MM.1S (cell line): Measurements from ENCODE around the gene CYP46A1.

Experiments used
- DNase-seq: peaks from one replicate; pipeline ENCODE4 v3.0.0-alpha.2; 2015
- H2AFZ ChIP-seq: fragments of 300-600 bp; sonication (generic); 2 replicates; pipeline ENCODE4 v1.6.0; 2016; ENCODE audit warnings: antibody characterized with exemption, low read length
- H3F3A ChIP-seq: fragments of 300-600 bp; sonication (generic); 2 replicates; pipeline ENCODE4 v1.6.1; 2016; ENCODE audit warnings: mild to moderate bottlenecking, antibody characterized with exemption, low read length, moderate library complexity, mixed read lengths; ENCODE audit not compliant: insufficient read depth
- H3K27ac ChIP-seq: fragments of 300-600 bp; sonication (generic); 2 replicates; pipeline ENCODE4 v1.5.1; 2016; ENCODE audit warnings: mild to moderate bottlenecking, low read length
- H3K27me3 ChIP-seq: fragments of 300-600 bp; sonication (generic); replicated peaks from 2 replicates; pipeline ENCODE4 v1.6.0; 2016; ENCODE audit warnings: low read length; ENCODE audit not compliant: insufficient read depth
- H3K36me3 ChIP-seq: fragments of 300-600 bp; sonication (generic); replicated peaks from 2 replicates; pipeline ENCODE4 v1.6.1; 2016; ENCODE audit warnings: mild to moderate bottlenecking, low read length, mixed read lengths; ENCODE audit not compliant: insufficient read depth
- H3K4me1 ChIP-seq: fragments of 300-600 bp; sonication (generic); 2 replicates; pipeline ENCODE4 v1.6.1; 2016; ENCODE audit warnings: low read length, mixed read lengths
- H3K4me2 ChIP-seq: fragments of 300-600 bp; sonication (generic); 2 replicates; pipeline ENCODE4 v1.6.0; 2016; ENCODE audit warnings: low read depth, low read length
- H3K4me3 ChIP-seq: fragments of 300-600 bp; sonication (generic); 2 replicates; pipeline ENCODE4 v1.5.1; 2016; ENCODE audit warnings: low read length, mixed read lengths
- H3K79me2 ChIP-seq: fragments of 300-600 bp; sonication (generic); 2 replicates; pipeline ENCODE4 v1.6.1; 2016; ENCODE audit warnings: mixed run types, low read length, mixed read lengths
- H3K9ac ChIP-seq: fragments of 300-600 bp; sonication (generic); 2 replicates; pipeline ENCODE4 v1.6.1; 2016; ENCODE audit warnings: low read length, mixed read lengths
- H3K9me2 ChIP-seq: fragments of 300-600 bp; sonication (generic); replicated peaks from 2 replicates; pipeline ENCODE4 v1.6.1; 2016; ENCODE audit warnings: mild to moderate bottlenecking, low read length, mixed read lengths; ENCODE audit not compliant: insufficient read depth
- H3K9me3 ChIP-seq: fragments of 300-600 bp; sonication (generic); replicated peaks from 2 replicates; pipeline ENCODE4 v1.6.1; 2016; ENCODE audit warnings: mild to moderate bottlenecking, low read length, mixed read lengths; ENCODE audit not compliant: insufficient read depth
- H4K20me1 ChIP-seq: fragments of 300-600 bp; sonication (generic); 2 replicates; pipeline ENCODE4 v1.6.1; 2016; ENCODE audit warnings: mild to moderate bottlenecking, low read length, moderate library complexity, mixed read lengths; ENCODE audit not compliant: insufficient read depth
- CTCF ChIP-seq: fragments of 300-600 bp; sonication (generic); IDR thresholded peaks from 2 replicates; pipeline ENCODE4 v1.5.1; 2016; ENCODE audit warnings: antibody characterized with exemption, low read length, mixed read lengths
- EZH2 ChIP-seq: fragments of 300-600 bp; sonication (generic); optimal IDR thresholded peaks from 2 replicates; pipeline ENCODE3; 2017; ENCODE audit warnings: low read depth, mild to moderate bottlenecking, antibody characterized with exemption, low read length, mixed read lengths
- EZH2phosphoT487 ChIP-seq: fragments of 300-600 bp; sonication (generic); IDR thresholded peaks from 2 replicates; pipeline ENCODE4 v1.6.1; 2018; ENCODE audit warnings: antibody characterized with exemption, low read length

Gene CYP46A1

DNA sequence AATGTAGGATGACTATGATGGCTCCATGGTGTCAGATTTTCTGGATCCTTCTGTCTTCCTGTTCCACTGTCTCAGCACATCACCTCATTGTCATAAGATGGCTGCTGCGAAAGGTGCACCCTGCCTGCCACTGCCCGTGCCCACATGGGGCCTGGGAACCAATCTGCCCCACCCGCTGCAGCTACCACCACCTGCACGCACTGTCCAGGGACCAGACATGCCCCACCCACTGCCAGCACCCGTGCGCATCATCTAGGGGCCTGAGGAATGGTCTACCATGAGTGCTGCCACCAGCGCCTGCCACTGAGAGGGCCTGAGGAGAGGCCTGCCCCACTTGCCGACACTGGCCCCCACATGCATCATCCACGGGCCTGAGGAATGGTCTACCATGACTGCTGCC lies 23.8 kb downstream of the CYP46A1 start:
- no peaks in the 10 kb centered on the region for H4K20me1 ChIP-seq
- no peaks in the 10 kb centered on the region for H3K4me1 ChIP-seq
- no peaks in the 10 kb centered on the region for H3K9me2 ChIP-seq
- no peaks in the 10 kb centered on the region for H3K9me3 ChIP-seq
- no peaks in the 10 kb centered on the region for H3K36me3 ChIP-seq
- H3K27ac ChIP-seq, result no peak overlapping the region
- H3K4me2 ChIP-seq, result no peak overlapping the region
- no peak overlapping the region for H3K4me3 ChIP-seq
- DNase-seq, result no peak
- H3F3A ChIP-seq, result no peaks in the 10 kb centered on the region
- TF ChIP-seq EZH2 (no peak), EZH2phosphoT487 (no peak), CTCF (no peak)
- H2AFZ ChIP-seq, result no peak overlapping the region
- no peak overlapping the region for H3K9ac ChIP-seq
- no peaks in the 10 kb centered on the region for H3K79me2 ChIP-seq
- H3K27me3 ChIP-seq, result no peaks in the 10 kb centered on the region

- Histone ChIP-seq H3K4me2 (no peak overlapping the region), H4K20me1 (no peaks in the 10 kb centered on the region)
These were observed 24.4 kb downstream of the CYP46A1 start for GRCh38 chr14:99708449-99708848.

DNA sequence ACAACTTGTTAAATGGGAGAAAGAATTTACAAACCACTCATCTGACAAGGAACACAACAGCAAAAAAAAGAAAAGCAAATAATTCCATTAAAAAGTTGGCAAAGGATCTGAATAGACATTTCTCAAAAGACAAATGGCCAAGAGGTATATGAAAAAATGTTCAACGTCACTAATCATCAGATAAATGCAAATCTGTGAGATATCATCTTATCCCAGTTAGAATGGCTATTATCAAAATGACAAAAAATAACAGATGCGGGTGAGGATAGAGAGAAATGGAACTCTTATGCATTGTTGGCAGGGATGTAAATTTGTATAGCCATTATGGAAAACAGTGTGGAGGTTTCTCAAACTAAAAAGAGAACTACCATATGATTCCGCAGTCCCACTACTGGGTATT lies 29.9 kb downstream of the CYP46A1 start:
- Histone ChIP-seq H3F3A (no peaks in the 10 kb centered on the region), H4K20me1 (no peaks in the 10 kb centered on the region)
- no peak for DNase-seq

More at GRCh38 chr14:99708449-99708848, 24.4 kb downstream of the CYP46A1 start:
- Histone ChIP-seq H3K79me2 (no peaks in the 10 kb centered on the region), H3K9ac (no peak overlapping the region), H3K9me3 (no peaks in the 10 kb centered on the region), H3K4me1 (no peaks in the 10 kb centered on the region), H3K27ac (no peak overlapping the region), H3K36me3 (no peaks in the 10 kb centered on the region), H3K4me3 (no peak overlapping the region), H2AFZ (no peak overlapping the region), H3F3A (no peaks in the 10 kb centered on the region), H3K9me2 (no peaks in the 10 kb centered on the region), H3K27me3 (no peaks in the 10 kb centered on the region)
- no peak for DNase-seq
- no peak for TF ChIP-seq EZH2phosphoT487
- TF ChIP-seq CTCF, result no peak
- no peak for TF ChIP-seq EZH2

More for the DNA sequence above, 29.9 kb downstream of the CYP46A1 start:
- Histone ChIP-seq H3K36me3 (no peaks in the 10 kb centered on the region), H2AFZ (no peak overlapping the region), H3K9me3 (no peaks in the 10 kb centered on the region), H3K4me3 (no peak overlapping the region), H3K27ac (no peak overlapping the region), H3K9ac (no peak overlapping the region), H3K79me2 (no peaks in the 10 kb centered on the region), H3K4me2 (no peak overlapping the region), H3K27me3 (no peaks in the 10 kb centered on the region), H3K9me2 (no peaks in the 10 kb centered on the region), H3K4me1 (no peaks in the 10 kb centered on the region)
- TF ChIP-seq EZH2phosphoT487 (no peak), CTCF (no peak), EZH2 (no peak)
